ENCODE measurements around the gene MST1R.

DNA sequence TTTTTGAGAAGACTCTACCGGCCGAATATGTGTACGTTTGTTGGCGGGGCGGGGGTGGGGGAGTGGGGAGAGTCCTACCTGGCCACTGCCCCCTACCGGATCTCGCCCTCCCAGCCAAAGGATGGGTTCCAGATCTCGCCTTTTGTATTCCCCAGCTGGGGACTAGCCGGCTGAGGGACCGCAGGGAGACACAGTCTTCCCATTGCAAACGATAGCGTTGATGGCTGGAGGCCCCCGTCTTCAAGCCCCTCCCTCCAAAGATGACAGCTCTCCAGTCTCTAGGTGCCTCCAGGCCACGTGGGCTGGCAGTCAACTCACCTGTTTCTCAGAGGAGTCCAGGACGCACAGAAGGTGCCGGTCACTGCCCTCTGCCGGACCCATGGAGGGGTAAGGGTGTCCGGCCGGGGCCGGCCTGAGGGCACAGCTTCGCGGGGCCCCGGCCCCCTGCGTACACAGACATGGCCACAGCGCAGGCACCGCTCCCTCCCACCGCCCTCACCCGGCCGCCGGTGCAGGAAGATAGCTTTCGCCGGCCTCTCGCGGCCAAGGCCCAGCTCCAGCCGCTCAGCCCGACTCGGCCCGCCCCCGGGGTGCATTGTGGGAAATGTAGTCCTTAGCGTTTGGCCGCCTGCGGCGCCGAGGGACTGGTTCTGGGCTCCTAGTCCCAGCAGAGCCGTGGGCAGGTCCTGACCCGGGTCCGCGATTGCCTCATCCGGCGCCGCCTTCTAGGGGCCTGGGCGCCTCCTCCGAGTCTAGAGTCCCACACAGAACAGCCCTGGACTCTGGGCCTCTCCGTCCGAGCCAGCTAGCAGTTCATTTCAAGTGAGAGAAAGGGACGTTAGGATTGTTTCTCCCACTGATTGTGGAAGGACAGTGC is 25.9 kb upstream of the MST1R start, which contains the start of gene MON1A:
- TF ChIP-seq, protein P1, sequence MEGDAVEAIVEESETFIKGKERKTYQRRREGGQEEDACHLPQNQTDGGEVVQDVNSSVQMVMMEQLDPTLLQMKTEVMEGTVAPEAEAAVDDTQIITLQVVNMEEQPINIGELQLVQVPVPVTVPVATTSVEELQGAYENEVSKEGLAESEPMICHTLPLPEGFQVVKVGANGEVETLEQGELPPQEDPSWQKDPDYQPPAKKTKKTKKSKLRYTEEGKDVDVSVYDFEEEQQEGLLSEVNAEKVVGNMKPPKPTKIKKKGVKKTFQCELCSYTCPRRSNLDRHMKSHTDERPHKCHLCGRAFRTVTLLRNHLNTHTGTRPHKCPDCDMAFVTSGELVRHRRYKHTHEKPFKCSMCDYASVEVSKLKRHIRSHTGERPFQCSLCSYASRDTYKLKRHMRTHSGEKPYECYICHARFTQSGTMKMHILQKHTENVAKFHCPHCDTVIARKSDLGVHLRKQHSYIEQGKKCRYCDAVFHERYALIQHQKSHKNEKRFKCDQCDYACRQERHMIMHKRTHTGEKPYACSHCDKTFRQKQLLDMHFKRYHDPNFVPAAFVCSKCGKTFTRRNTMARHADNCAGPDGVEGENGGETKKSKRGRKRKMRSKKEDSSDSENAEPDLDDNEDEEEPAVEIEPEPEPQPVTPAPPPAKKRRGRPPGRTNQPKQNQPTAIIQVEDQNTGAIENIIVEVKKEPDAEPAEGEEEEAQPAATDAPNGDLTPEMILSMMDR (IDR thresholded peaks at IDR 0.05): no peak
- TF ChIP-seq POLR2A (IDR thresholded peaks at IDR 0.05): no peak

All from lower leg skin (tissue), 3 donors.